Activated T-cell treated with anti-CD3 and anti-CD28 coated beads, Interleukin-2, amount 50 U/mL, for 24 hours (primary cell): ENCODE results near the gene GMDS.

Experiments
- DNase-seq: peaks from one replicate; pipeline ENCODE4 v3.0.0-alpha.2; 2020
- H3K27ac Mint-ChIP-seq: 2 replicates; pipeline ENCODE4 v1.8.0; 2020; ENCODE audit warnings: mild to moderate bottlenecking, mixed read lengths
- H3K27me3 Mint-ChIP-seq: 2 replicates; pipeline ENCODE4 v1.8.0; 2020; ENCODE audit warnings: mixed read lengths
- H3K36me3 Mint-ChIP-seq: 2 replicates; pipeline ENCODE4 v1.8.0; 2020; ENCODE audit warnings: low read depth, mixed read lengths
- H3K4me1 Mint-ChIP-seq: 2 replicates; pipeline ENCODE4 v1.8.0; 2020; ENCODE audit warnings: low read depth, mixed read lengths
- H3K4me3 Mint-ChIP-seq: 2 replicates; pipeline ENCODE4 v1.8.0; 2020; ENCODE audit warnings: mild to moderate bottlenecking, moderate library complexity, mixed read lengths
- H3K9me3 Mint-ChIP-seq: 2 replicates; pipeline ENCODE4 v1.8.0; 2020; ENCODE audit warnings: mixed read lengths

Gene GMDS

DNA sequence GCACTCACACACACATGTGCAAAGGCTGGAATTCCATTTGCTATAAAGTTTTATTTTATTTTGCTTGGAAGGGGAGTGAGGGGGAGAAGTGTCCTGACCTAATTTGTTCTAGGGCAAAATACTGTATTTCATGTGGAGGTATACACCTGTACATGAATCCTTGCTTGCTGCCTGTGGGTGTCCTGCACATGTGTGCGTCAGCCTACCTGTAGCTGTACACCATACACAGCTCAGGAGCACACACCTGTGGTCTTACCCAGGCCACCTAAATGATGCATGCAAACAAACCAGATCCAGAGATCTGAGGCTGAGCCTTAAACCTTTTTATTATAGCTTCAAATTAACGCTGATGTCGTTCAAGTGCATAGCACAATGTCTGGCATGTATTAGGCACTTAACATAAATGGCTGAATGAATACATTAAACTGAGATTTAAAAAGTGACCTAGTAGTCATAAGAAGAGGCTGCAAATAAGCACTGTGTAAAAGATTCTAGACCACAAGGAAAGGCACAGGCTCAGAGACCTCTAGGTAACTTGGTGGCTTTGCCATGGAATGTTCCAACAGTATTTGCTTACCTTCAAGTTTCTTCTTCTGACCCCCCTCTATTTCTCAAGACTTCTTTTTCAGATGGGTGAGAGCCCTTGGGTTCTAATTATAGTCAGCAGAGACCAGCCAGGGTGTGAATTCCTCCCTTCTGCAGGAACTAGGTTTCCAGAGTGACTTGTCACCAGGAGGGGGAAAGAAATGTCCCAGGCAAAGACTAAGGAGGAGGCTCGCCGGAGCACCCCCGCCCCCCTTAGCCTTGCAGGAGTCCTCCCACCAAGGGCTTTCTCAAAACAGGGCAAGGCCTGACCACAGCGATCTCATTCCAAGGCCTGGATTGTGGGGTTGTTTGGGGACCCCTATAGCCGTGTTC, 622.3 kb downstream of the GMDS start:
- Mint-ChIP-seq H3K4me1 (peaks cover 15% of the 10 kb centered on the region), H3K27ac (no peak overlapping the region), H3K36me3 (peaks cover 17% of the 10 kb centered on the region), H3K9me3 (no peaks in the 10 kb centered on the region), H3K27me3 (peaks cover 83% of the 10 kb centered on the region), H3K4me3 (no peak overlapping the region)
- no peak for DNase-seq

GRCh38 chr6:1622220-1622850, 623.1 kb downstream of the GMDS start:
- Mint-ChIP-seq H3K36me3 (peaks cover 17% of the 10 kb centered on the region), H3K4me3 (no peak overlapping the region), H3K27me3 (peaks cover 84% of the 10 kb centered on the region), H3K27ac (no peak overlapping the region), H3K9me3 (no peaks in the 10 kb centered on the region), H3K4me1 (peaks cover 15% of the 10 kb centered on the region)
- no peak for DNase-seq

GRCh38 chr6:1621070-1621701, 624.2 kb downstream of the GMDS start:
- H3K36me3 Mint-ChIP-seq, result peaks cover 17% of the 10 kb centered on the region
- H3K4me1 Mint-ChIP-seq, result peaks cover 15% of the 10 kb centered on the region
- H3K27me3 Mint-ChIP-seq, result peaks cover 84% of the 10 kb centered on the region
- H3K4me3 Mint-ChIP-seq, result no peak overlapping the region
- no peak for DNase-seq
- H3K27ac Mint-ChIP-seq, result no peak overlapping the region
- H3K9me3 Mint-ChIP-seq, result no peaks in the 10 kb centered on the region

DNA sequence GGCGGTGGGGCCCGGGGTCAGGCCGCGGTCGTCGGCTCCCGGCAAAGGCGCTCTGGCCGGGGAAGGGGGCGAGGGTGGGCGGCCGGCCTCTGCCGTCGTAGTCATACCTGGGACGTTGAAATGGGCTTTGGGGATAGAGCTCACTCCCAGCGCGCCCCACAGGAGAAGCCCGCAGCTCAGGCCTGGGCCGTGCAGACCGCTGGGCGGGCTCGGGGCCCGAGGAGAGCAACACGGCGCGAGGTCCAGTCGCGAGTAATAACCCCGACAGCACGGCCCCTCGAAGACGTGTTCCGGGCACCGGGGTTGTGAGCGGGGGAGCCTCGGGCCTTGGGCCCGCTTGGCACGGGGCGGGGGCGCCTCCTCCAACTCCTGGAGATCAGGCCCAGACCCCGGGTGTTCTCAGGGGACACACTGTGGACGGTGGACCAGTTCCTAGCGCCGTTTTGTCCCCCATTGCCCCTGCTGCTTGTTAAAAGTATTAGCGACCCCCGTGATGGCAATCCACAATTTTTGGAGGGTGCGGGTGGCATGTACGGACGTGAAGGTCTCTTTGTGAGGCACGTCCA, 624.8 kb downstream of the GMDS start:
- Mint-ChIP-seq H3K27me3 (peaks cover 84% of the 10 kb centered on the region), H3K4me1 (peaks cover 10% of the 10 kb centered on the region), H3K4me3 (no peak overlapping the region), H3K9me3 (no peaks in the 10 kb centered on the region), H3K27ac (no peak overlapping the region), H3K36me3 (peaks cover 17% of the 10 kb centered on the region)
- DNase-seq, result no peak

GRCh38 chr6:1619673-1620503, 625.5 kb downstream of the GMDS start:
- Mint-ChIP-seq H3K27ac (no peak overlapping the region), H3K9me3 (no peaks in the 10 kb centered on the region), H3K36me3 (peaks cover 17% of the 10 kb centered on the region), H3K27me3 (peaks cover 81% of the 10 kb centered on the region), H3K4me1 (peaks cover 3% of the 10 kb centered on the region), H3K4me3 (no peak overlapping the region)
- no peak for DNase-seq

DNA sequence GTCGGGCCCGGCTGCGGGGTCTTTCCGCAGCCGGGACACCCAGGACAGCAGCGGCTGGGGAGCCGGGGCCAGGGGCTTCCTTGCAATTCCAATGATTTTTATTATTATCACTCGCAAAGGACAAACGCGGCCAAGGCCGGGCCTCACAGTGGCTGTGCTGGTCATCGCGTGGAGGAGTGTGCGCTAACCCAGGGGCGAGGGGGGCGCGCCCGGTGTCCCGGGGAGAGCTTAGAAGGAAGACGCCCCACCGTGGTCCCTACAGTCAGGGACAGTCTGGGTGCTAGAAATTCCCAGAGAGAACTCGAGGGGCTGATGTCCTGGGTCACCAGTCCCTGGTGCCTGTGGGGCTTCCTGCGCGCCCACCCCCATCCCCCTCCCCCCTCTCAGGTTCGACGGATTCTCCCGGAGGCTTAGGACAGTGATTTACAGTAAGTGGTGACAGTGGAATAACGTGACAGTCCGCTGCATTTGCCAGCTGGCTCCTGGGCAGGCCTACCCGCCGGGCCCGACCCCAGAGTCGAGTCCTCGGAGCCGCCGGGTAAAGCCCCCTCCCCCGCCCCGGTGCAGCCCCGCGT, 626.2 kb downstream of the GMDS start:
- H3K4me3 Mint-ChIP-seq, result no peak overlapping the region
- H3K36me3 Mint-ChIP-seq, result peaks cover 17% of the 10 kb centered on the region
- peaks cover 3% of the 10 kb centered on the region for H3K4me1 Mint-ChIP-seq
- no peak overlapping the region for H3K27ac Mint-ChIP-seq
- DNase-seq, result no peak
- no peaks in the 10 kb centered on the region for H3K9me3 Mint-ChIP-seq
- peaks cover 79% of the 10 kb centered on the region for H3K27me3 Mint-ChIP-seq

DNA sequence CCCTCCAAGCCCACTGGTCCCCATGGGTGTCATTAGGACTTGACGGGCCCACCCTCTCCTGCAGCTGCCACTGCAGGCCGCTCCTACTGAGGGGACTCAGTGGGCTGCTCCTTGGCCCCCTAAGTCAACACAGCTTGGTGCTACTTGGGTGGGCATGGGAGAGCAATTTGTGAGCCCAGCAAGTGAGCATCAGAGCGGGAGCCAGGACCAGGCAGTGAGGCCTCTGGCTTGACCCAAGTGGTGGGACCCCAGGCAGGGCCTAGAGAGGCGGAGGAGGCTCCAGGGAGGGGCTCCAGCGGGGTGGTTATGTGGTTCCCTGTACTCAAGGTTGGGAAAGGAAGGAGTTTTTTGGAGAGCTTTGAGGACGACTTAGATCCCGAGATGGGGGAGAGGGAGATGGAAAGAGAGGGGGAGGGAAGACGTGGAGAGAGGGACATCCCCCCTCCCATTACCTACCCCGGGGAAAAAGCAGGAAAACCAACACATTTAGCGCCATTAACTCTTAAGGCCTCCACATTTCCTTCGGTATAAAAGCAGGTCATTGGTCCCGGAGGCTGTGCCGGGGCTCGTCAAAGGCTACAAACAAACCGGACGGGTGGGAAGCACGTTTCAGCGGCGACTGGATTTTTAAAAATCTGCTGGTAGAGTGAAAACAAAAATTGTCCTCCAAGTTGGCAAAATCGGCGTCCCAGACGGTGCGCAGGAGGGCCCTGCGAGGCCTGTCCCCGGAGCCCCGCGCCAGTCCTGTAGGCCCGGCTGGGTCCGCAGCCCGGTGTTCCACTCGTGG, 626.9 kb downstream of the GMDS start:
- Mint-ChIP-seq H3K36me3 (peaks cover 14% of the 10 kb centered on the region), H3K4me1 (peaks cover 4% of the 10 kb centered on the region), H3K27me3 (peaks cover 79% of the 10 kb centered on the region), H3K9me3 (no peaks in the 10 kb centered on the region), H3K27ac (no peak overlapping the region), H3K4me3 (no peak overlapping the region)
- no peak for DNase-seq

GRCh38 chr6:1617466-1618310, 627.7 kb downstream of the GMDS start:
- Mint-ChIP-seq H3K9me3 (no peaks in the 10 kb centered on the region), H3K4me3 (no peak overlapping the region), H3K27me3 (peaks cover 79% of the 10 kb centered on the region), H3K36me3 (peaks cover 10% of the 10 kb centered on the region), H3K4me1 (peaks cover 8% of the 10 kb centered on the region), H3K27ac (no peak overlapping the region)
- DNase-seq, result no peak

DNA sequence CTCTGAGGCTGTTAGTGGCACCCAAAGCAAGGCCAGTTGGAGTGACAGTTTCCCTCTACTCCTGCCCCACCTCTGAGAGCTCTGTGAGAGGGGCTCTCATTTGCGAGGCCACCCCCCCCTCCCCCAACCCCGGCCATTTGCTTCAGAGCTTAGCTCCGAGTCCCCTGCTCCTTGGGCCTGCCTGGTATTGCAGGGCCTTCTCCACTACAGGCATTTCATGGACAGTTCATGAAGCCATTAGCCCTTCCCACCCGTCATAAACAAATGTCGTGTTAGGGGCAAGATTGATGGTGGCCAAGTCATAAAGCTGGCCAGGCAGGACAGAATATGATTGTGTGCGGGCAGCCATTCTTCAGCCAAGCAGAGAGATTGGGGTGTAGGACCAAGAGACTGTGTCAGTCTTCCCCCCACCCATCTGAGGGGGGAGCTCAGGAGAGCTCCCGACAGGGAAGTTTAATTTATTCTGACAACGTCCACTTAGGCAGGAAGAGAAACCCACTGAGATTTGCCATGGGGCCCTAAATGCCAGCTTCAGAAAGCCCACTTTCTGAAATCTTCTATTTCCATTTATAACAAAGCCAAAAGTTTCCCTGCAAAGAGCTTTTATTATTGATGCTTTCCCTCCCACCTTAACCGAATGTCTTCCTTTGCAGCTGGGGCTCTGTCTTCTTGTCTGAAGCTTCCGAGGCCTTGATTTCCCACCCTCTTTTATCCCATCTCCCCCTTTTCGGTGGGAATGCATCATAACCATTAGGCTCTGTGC, 628.5 kb downstream of the GMDS start:
- Mint-ChIP-seq H3K27me3 (peaks cover 79% of the 10 kb centered on the region), H3K4me1 (peaks cover 14% of the 10 kb centered on the region), H3K36me3 (peaks cover 3% of the 10 kb centered on the region), H3K27ac (no peak overlapping the region), H3K9me3 (no peaks in the 10 kb centered on the region), H3K4me3 (no peak overlapping the region)
- DNase-seq, result no peak

DNA sequence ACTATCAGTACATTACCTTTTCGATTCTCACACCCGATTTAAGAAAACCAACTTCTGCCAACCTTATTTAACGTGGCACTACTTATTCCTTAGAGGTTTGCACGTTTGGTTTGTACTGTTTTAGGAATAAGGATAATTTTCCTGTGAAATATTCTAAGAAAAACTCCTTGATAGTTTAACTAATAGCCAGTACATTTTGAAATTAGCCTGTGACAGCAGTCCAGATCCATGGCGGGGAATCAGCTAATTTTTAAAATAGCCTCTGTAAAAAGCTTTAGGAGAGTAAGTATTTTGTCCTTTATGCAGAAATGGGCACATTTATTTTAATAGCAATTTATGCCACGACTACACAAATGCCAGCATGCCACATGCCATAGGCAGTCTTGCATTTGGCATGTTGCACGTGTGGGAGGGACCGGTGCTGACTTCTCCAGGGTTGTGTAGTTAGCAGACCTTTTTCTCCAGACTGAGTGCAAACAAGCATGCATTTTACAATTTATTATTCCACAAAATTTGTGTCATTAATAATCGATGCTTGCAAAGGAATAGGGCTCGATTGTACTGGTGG, 629.5 kb downstream of the GMDS start:
- Mint-ChIP-seq H3K9me3 (no peaks in the 10 kb centered on the region), H3K36me3 (peaks cover 1% of the 10 kb centered on the region), H3K27ac (no peak overlapping the region), H3K27me3 (peaks cover 72% of the 10 kb centered on the region), H3K4me1 (peaks cover 15% of the 10 kb centered on the region), H3K4me3 (no peak overlapping the region)
- no peak for DNase-seq

DNA sequence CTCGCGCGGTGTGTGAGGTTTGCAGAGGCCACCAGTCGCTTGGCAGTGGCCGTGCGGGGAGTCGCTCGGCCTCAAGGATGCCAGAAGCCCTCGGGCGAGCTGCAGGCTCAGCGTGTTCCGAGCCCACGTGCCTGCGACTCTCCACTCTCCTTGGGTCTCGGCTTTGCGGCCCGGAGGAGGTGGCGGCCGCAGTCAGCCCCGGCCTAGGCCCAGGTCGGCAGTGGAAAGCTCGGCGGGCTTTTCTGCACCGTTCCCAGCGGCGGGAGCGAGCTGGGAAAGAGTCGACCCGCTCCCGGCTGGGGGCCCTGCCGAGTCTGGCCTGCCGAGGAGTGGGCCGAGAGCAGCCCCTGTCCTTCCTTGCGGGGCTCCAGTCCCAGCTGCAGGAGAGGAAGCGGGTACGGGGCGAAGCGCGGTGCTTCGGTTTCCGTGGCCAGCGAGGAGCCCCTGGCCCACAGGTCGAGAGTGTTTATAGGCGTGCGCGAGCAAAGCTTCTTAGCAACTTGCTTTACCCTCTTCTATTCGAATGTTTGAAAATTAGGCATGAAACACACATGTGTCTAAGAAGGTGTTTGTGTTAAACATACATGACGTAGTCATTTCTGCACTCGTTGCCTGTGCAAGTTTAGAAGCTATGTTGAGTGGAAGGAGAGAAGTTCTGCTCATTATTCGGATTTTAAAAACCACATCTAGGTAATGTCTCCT, 630.1 kb downstream of the GMDS start:
- Mint-ChIP-seq H3K4me3 (no peak overlapping the region), H3K27ac (no peak overlapping the region), H3K9me3 (no peaks in the 10 kb centered on the region), H3K36me3 (peaks cover 1% of the 10 kb centered on the region), H3K27me3 (peaks cover 72% of the 10 kb centered on the region), H3K4me1 (peaks cover 16% of the 10 kb centered on the region)
- DNase-seq, result no peak
